Measurements from ENCODE around the gene SPTSSA. TPM values are rescaled to one million over a fixed set of nuclear protein-coding genes. Genes with fewer than 3 reads are reported as not detected.
"Not testable (repeated sequence)": the region's sequence is repeated elsewhere in the genome, so short reads cannot be mapped to it uniquely, and the experiment has no call there.

SPTSSA gene
- total and polyA plus RNA-seq, 9 donors, result 5.1 to 32.0 (median 21.9) TPM

- peaks cover 6% of the 10 kb centered on the region for H3K9me3 ChIP-seq (replicated peaks; ENCODE audit: control insufficient read depth, low read depth, low read length)
- H3K27ac ChIP-seq (ENCODE audit: low read length), result no peak overlapping the region
- no peaks in the 10 kb centered on the region for H3K27me3 ChIP-seq (ENCODE audit: control insufficient read depth, insufficient read depth, low read length)
- WGBS (ENCODE audit: insufficient coverage), result no CpG with 5 or more reads among the region's 1 CpG
- no peak overlapping the region for H3K4me3 ChIP-seq (ENCODE audit: low read length)
- no peaks in the 10 kb centered on the region for H3K4me1 ChIP-seq (ENCODE audit: control insufficient read depth, insufficient read depth, low read length)
- no peaks in the 10 kb centered on the region for H3K36me3 ChIP-seq (ENCODE audit: control insufficient read depth, insufficient read depth, low read length)
- no peak for DNase-seq
Observed at GRCh38 chr14:34407951-34408350, 54.1 kb downstream of the SPTSSA start.

GRCh38 chr14:34404416-34404815, 57.6 kb downstream of the SPTSSA start:
- no CpG with 5 or more reads among the region's 2 CpGs for WGBS (ENCODE audit: insufficient coverage)
- H3K9me3 ChIP-seq (replicated peaks; ENCODE audit: control insufficient read depth, low read depth, low read length), result no peaks in the 10 kb centered on the region
- no peak overlapping the region for H3K4me3 ChIP-seq (ENCODE audit: low read length)
- no peaks in the 10 kb centered on the region for H3K4me1 ChIP-seq (ENCODE audit: control insufficient read depth, insufficient read depth, low read length)
- H3K27me3 ChIP-seq (ENCODE audit: control insufficient read depth, insufficient read depth, low read length), result no peaks in the 10 kb centered on the region
- DNase-seq, result no peak
- no peaks in the 10 kb centered on the region for H3K36me3 ChIP-seq (ENCODE audit: control insufficient read depth, insufficient read depth, low read length)
- H3K27ac ChIP-seq (ENCODE audit: low read length), result no peak overlapping the region

GRCh38 chr14:34403646-34404045, 58.4 kb downstream of the SPTSSA start:
- H3K27me3 ChIP-seq (ENCODE audit: control insufficient read depth, insufficient read depth, low read length), result no peaks in the 10 kb centered on the region
- no peaks in the 10 kb centered on the region for H3K4me1 ChIP-seq (ENCODE audit: control insufficient read depth, insufficient read depth, low read length)
- no CpG with 5 or more reads among the region's 5 CpGs for WGBS (ENCODE audit: insufficient coverage)
- H3K4me3 ChIP-seq (ENCODE audit: low read length), result no peak overlapping the region
- no peak for DNase-seq
- H3K9me3 ChIP-seq (replicated peaks; ENCODE audit: control insufficient read depth, low read depth, low read length), result no peaks in the 10 kb centered on the region
- no peak overlapping the region for H3K27ac ChIP-seq (ENCODE audit: low read length)
- no peaks in the 10 kb centered on the region for H3K36me3 ChIP-seq (ENCODE audit: control insufficient read depth, insufficient read depth, low read length)

GRCh38 chr14:34398024-34398423, 64.0 kb downstream of the SPTSSA start:
- Histone ChIP-seq H3K4me1 (ENCODE audit: control insufficient read depth, insufficient read depth, low read length) (no peaks in the 10 kb centered on the region), H3K4me3 (ENCODE audit: low read length) (no peak overlapping the region), H3K27me3 (ENCODE audit: control insufficient read depth, insufficient read depth, low read length) (no peaks in the 10 kb centered on the region), H3K36me3 (ENCODE audit: control insufficient read depth, insufficient read depth, low read length) (no peaks in the 10 kb centered on the region), H3K27ac (ENCODE audit: low read length) (no peak overlapping the region), H3K9me3 (replicated peaks; ENCODE audit: control insufficient read depth, low read depth, low read length) (no peaks in the 10 kb centered on the region)
- no peak for DNase-seq
- 96% methylated on average over 3 of the region's 3 CpGs for WGBS (ENCODE audit: insufficient coverage)

GRCh38 chr14:34387974-34388516, 74.0 kb downstream of the SPTSSA start:
- no peak overlapping the region for H3K27ac ChIP-seq (ENCODE audit: low read length)
- peaks cover 3% of the 10 kb centered on the region for H3K9me3 ChIP-seq (replicated peaks; ENCODE audit: control insufficient read depth, low read depth, low read length)
- H3K4me3 ChIP-seq (ENCODE audit: low read length), result no peak overlapping the region
- no peaks in the 10 kb centered on the region for H3K27me3 ChIP-seq (ENCODE audit: control insufficient read depth, insufficient read depth, low read length)
- 60% methylated on average over 1 of the region's 4 CpGs for WGBS (ENCODE audit: insufficient coverage)
- H3K4me1 ChIP-seq (ENCODE audit: control insufficient read depth, insufficient read depth, low read length), result no peaks in the 10 kb centered on the region
- no peaks in the 10 kb centered on the region for H3K36me3 ChIP-seq (ENCODE audit: control insufficient read depth, insufficient read depth, low read length)
- no peak for DNase-seq

- no peaks in the 10 kb centered on the region for H3K4me1 ChIP-seq (ENCODE audit: control insufficient read depth, insufficient read depth, low read length)
- no peak overlapping the region for H3K4me3 ChIP-seq (ENCODE audit: low read length)
- H3K27me3 ChIP-seq (ENCODE audit: control insufficient read depth, insufficient read depth, low read length), result no peaks in the 10 kb centered on the region
- H3K27ac ChIP-seq (ENCODE audit: low read length), result no peak overlapping the region
- 67% methylated on average over 2 of the region's 5 CpGs for WGBS (ENCODE audit: insufficient coverage)
- H3K36me3 ChIP-seq (ENCODE audit: control insufficient read depth, insufficient read depth, low read length), result no peaks in the 10 kb centered on the region
- DNase-seq, result no peak
- H3K9me3 ChIP-seq (replicated peaks; ENCODE audit: control insufficient read depth, low read depth, low read length), result peaks cover 3% of the 10 kb centered on the region
Observed at GRCh38 chr14:34386865-34387485, 75.1 kb downstream of the SPTSSA start.

GRCh38 chr14:34385881-34386280, 76.2 kb downstream of the SPTSSA start:
- not testable (repeated sequence) for H3K27ac ChIP-seq (ENCODE audit: low read length); DNase-seq; H3K4me1 ChIP-seq (ENCODE audit: control insufficient read depth, insufficient read depth, low read length); H3K36me3 ChIP-seq (ENCODE audit: control insufficient read depth, insufficient read depth, low read length); H3K27me3 ChIP-seq (ENCODE audit: control insufficient read depth, insufficient read depth, low read length); H3K4me3 ChIP-seq (ENCODE audit: low read length); H3K9me3 ChIP-seq (replicated peaks; ENCODE audit: control insufficient read depth, low read depth, low read length)

GRCh38 chr14:34383839-34384238, 78.2 kb downstream of the SPTSSA start:
- Histone ChIP-seq H3K27me3 (ENCODE audit: control insufficient read depth, insufficient read depth, low read length) (no peaks in the 10 kb centered on the region), H3K27ac (ENCODE audit: low read length) (no peak overlapping the region), H3K36me3 (ENCODE audit: control insufficient read depth, insufficient read depth, low read length) (no peaks in the 10 kb centered on the region), H3K9me3 (replicated peaks; ENCODE audit: control insufficient read depth, low read depth, low read length) (no peaks in the 10 kb centered on the region), H3K4me1 (ENCODE audit: control insufficient read depth, insufficient read depth, low read length) (no peaks in the 10 kb centered on the region), H3K4me3 (ENCODE audit: low read length) (no peak overlapping the region)
- WGBS (ENCODE audit: insufficient coverage), result no CpG with 5 or more reads among the region's 2 CpGs
- no peak for DNase-seq

Other genes with a start within 250 kb of the SPTSSA start
- gene EAPP, start 77.5 kb upstream of the SPTSSA start, total RNA-seq, result 43.6 TPM
- gene EAPP, start 77.5 kb upstream of the SPTSSA start, polyA plus RNA-seq (ENCODE audit: insufficient read depth in 1 of 8, insufficient read length in 8 of 8, low replicate concordance in 1 of 8), result 10 to 100 TPM; 27.5 to 37.4 (median 31.0) TPM
- 89.8 TPM for gene SNX6, start 167.9 kb upstream of the SPTSSA start, total RNA-seq
- gene SNX6, start 167.9 kb upstream of the SPTSSA start, polyA plus RNA-seq (ENCODE audit: insufficient read depth in 1 of 8, insufficient read length in 8 of 8, low replicate concordance in 1 of 8), result 10 to 100 TPM; 61.6 to 89.5 (median 70.3) TPM